Stomach (tissue), 9 donors: ENCODE results near the gene ATP6V1G2. TPM values are rescaled to one million over a fixed set of nuclear protein-coding genes. Genes with fewer than 3 reads are reported as not detected.
A peak's percentile ranks its signal among the peaks of the same experiment; 100 is the strongest.

Source experiments
- DNase-seq, 2 donors: peaks; one replicate each; pipeline versions ENCODE4 v3.0.0 to v3.0.0-alpha.2; 2013 to 2019
- H3K27ac ChIP-seq, 5 donors: fragments of 200-600 bp in 4 of 5; sonication (generic) in 4 of 5; one replicate each; pipeline ENCODE4 v1.5.1; 2013 to 2019; ENCODE audit warnings: mild to moderate bottlenecking in 1 of 5, moderate library complexity in 1 of 5
- H3K27me3 ChIP-seq, 3 donors: fragments of 200-600 bp; sonication (generic); one replicate each; pipeline ENCODE4 v1.5.1; 2017 to 2019; ENCODE audit warnings: mixed run types in 1 of 3
- H3K36me3 ChIP-seq, 4 donors: fragments of 200-600 bp; sonication (generic); 1 replicate in 3 of 4; 2 replicates in 1 of 4; pipeline ENCODE4 v1.5.1; 2016 to 2019
- H3K4me1 ChIP-seq, 4 donors: fragments of 200-600 bp; sonication (generic); one replicate each; pipeline ENCODE4 v1.5.1; 2016 to 2019
- H3K4me3 ChIP-seq, 4 donors: fragments of 200-600 bp; sonication (generic) in 3 of 4; one replicate each; pipeline ENCODE4 v1.5.1; 2016 to 2019; ENCODE audit warnings: mild to moderate bottlenecking in 1 of 4
- H3K9me3 ChIP-seq, 4 donors: fragments of 200-600 bp; sonication (generic); one replicate each; pipeline ENCODE4 v1.5.1; 2016 to 2019
- CTCF ChIP-seq, 7 experiments: fragments of 450-650 bp in 4 of 7; fragments of 200-600 bp in 3 of 7; sonication (generic) in 3 of 7; IDR thresholded peaks; one replicate each; pipeline ENCODE4 v1.5.1; 2016 to 2019; ENCODE audit warnings: antibody characterized with exemption in 7 of 7, control low read depth in 2 of 7, mild to moderate bottlenecking in 1 of 7
- EP300 ChIP-seq: sonication (generic); formaldehyde crosslinking; IDR thresholded peaks from one replicate; pipeline ENCODE4 v1.6.1; 2017; ENCODE audit warnings: antibody characterized with exemption
- POLR2A ChIP-seq, 4 donors: fragments of 450-650 bp; IDR thresholded peaks; one replicate each; pipeline ENCODE4 v1.6.1; 2016; ENCODE audit warnings: antibody characterized with exemption in 4 of 4, control low read depth in 2 of 4, mild to moderate bottlenecking in 1 of 4, moderate library complexity in 1 of 4
- POLR2AphosphoS5 ChIP-seq, 3 donors: sonication (generic); formaldehyde crosslinking; IDR thresholded peaks; one replicate each; pipeline ENCODE4 v1.6.1; 2016; ENCODE audit warnings: antibody characterized with exemption in 3 of 3
- WGBS, 5 donors: extraction: QIAGEN DNeasy Blood & Tissue Kit in 3 of 5; methylation state at CpG; one replicate each; pipeline versions ENCODE4 v1.1.5 to v1.1.7; 2013 to 2018; 5-methylcytosine and 5-hydroxymethylcytosine counted together
- intact Hi-C: fragments of 100-400 bp; cut with DNase I; formaldehyde crosslinking; loops from one replicate; pipeline ENCODE4 v1.15.1; 2023; ENCODE audit warnings: low total_unique reads
- polyA plus RNA-seq, 3 donors: library from polyadenylated mRNA; stranded (reverse); fragments of 200-250 nt; gene quantifications; one replicate each; pipeline ENCODE4 v1.2.3, GENCODE V29; 2013
- total RNA-seq, 5 donors: library from RNA; depleted of rRNA; stranded (reverse); fragments of >200 nt; gene quantifications; one replicate each; pipeline versions ENCODE4 v1.1.0 to v1.2.3, GENCODE V29; 2014 to 2016
- donor health status: healthy with polysubstance abuse.
- donor health status: Bipolar disorder and iron deficiency.
- donor health status: healthy.

The ATP6V1G2 gene
- total and polyA plus RNA-seq, 8 donors, result 0.87 to 4.6 (median 1.8) TPM; not detected in 2

DNA sequence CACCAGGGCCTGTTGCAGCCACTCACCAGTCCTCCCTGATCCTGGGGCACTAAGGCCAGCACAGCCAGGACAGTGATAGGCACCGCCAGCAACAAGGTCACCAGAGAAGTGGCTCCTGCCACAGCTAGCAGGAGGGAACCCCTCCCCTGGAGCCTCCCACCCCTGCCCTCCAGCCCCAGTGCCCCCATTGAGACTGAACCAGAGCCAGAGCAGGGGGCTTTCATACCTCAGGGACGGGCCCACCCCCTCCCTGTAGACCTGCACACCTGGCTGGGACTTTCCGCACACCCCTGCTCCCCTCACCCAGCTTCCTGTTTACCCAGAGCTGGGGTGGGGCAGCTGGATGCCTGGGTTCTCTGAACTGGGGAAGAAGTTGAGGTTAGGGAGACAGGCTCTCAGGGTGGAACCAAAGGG is 35.8 kb upstream of the ATP6V1G2 start, which contains the start of gene LTB:
LTB (minus strand) TSS at position 195 of the 414 bp plus-strand sequence; CDS start at position 188, 7 bp downstream.
- peak within 1 kb of the TSS; percentile 60 to 89 (median 86) for H3K27ac ChIP-seq
- no peaks in the 10 kb centered on the region for H3K36me3 ChIP-seq
- peaks cover 9 to 60% (median 23%) of the 10 kb centered on the region in 4 donors for H3K4me1 ChIP-seq
- no peaks in the 10 kb centered on the region for H3K9me3 ChIP-seq
- H3K4me3 ChIP-seq, result peak within 1 kb of the TSS; percentile 65 to 76 (median 72)
- DNase-seq, result peak in 1 of 2 donors; percentile 48
- 49 to 70% (median 66%) methylated on average over 3 of the region's 3 CpGs; no CpG with 5 or more reads in 1 of the 5 donors for WGBS, 5 donors
- intact Hi-C loops, result no loop called here
- TF ChIP-seq POLR2AphosphoS5 (IDR thresholded peaks at IDR 0.05) (no peak), EP300 (no peak), CTCF (IDR thresholded peaks at IDR 0.05) (no peak), POLR2A (IDR thresholded peaks at IDR 0.05) (no peak)
- H3K27me3 ChIP-seq, result peaks cover 0 to 7% (median 0%) of the 10 kb centered on the region in 3 donors

DNA sequence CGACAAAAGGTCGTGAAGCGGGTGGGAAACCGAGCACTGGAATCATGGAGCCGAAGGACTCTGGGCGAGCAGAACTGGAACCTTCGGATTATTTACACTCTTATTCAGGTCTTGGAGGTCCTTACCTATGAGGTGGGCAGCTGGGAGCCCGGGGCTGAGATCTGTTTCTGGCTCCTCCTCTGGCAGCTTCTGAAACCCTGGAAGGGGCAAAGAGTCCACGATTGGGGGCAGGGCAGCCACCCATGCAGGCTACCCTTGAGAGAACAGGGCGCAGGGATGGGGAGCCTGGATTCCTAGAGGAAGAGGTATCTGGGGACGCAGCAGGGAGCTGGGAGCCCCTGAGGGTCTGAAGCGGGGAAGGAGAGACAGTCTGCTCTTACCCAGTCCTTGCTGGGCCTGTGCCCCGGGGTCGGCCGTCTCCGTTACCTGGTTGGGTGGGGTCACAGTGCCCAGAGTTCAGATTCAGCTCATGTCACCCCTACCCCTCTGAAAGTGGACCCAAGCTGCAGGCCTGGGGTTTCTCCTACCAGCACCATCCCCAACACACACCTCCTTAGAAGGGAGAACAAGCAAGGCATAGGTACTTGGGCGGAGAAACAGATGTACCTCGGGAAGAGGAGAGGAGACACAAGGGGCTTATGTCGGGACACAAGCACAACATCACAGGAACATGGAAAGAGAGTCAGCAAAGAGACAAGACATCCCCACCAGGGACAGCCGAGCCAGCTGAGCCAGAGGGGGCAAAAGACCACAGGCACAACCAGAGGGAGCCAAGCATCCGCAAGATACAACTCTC is 35.2 kb upstream of the ATP6V1G2 start:
- DNase-seq, result peak in 1 of 2 donors; percentile 38
- Histone ChIP-seq H3K4me1 (peaks cover 9 to 58% (median 23%) of the 10 kb centered on the region in 4 donors), H3K27ac (peak overlapping the region; percentile 60 to 89 (median 86)), H3K27me3 (peaks cover 0 to 1% (median 0%) of the 10 kb centered on the region in 3 donors), H3K36me3 (no peaks in the 10 kb centered on the region), H3K4me3 (peak overlapping the region; percentile 65 to 76 (median 72)), H3K9me3 (no peaks in the 10 kb centered on the region)
- intact Hi-C loops, result no loop called here
- 21 to 28% (median 24%) methylated on average over 19 to 21 of the region's 21 CpGs for WGBS, 5 donors
- TF ChIP-seq EP300 (no peak), POLR2AphosphoS5 (IDR thresholded peaks at IDR 0.05) (no peak), CTCF (IDR thresholded peaks at IDR 0.05) (no peak), POLR2A (IDR thresholded peaks at IDR 0.05) (no peak)

GRCh38 chr6:31580807-31581433 is 34.5 kb upstream of the ATP6V1G2 start:
- H3K4me1 ChIP-seq, result peaks cover 9 to 54% (median 21%) of the 10 kb centered on the region in 4 donors
- peak in 6 of 7 experiments; percentile 53 to 99 (median 92) for TF ChIP-seq CTCF (IDR thresholded peaks at IDR 0.05)
- TF ChIP-seq POLR2A (IDR thresholded peaks at IDR 0.05), result no peak
- peak; percentile 42 to 48 (median 45) for TF ChIP-seq POLR2AphosphoS5 (IDR thresholded peaks at IDR 0.05)
- no peak for TF ChIP-seq EP300
- intact Hi-C loops, result no loop called here

DNA sequence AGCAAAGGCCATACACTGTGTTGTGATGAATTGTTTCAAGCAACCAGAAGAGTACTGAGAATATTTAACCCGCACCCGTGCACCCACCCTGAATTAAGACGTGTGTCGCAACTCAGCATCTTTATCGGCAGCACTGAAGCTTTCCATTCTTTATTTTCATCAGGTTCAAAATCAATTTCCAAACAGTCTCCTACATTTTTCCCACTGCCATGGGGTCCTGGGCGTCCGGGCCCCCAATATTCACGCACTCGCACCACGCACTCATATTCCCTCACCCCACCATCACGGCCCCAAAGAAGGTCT is 34.0 kb upstream of the ATP6V1G2 start:
- WGBS, 5 donors, result 35 to 45% (median 42%) methylated on average over 11 of the region's 11 CpGs
- no peaks in the 10 kb centered on the region for H3K36me3 ChIP-seq
- H3K27me3 ChIP-seq, result no peaks in the 10 kb centered on the region
- peak overlapping the region; percentile 65 to 76 (median 72) for H3K4me3 ChIP-seq
- DNase-seq, result no peak
- peak overlapping the region; percentile 25 to 89 (median 86) for H3K27ac ChIP-seq
- intact Hi-C loops, result no loop called here
- no peak for TF ChIP-seq POLR2A (IDR thresholded peaks at IDR 0.05)
- TF ChIP-seq EP300, result no peak
- TF ChIP-seq POLR2AphosphoS5 (IDR thresholded peaks at IDR 0.05), result no peak
- TF ChIP-seq CTCF (IDR thresholded peaks at IDR 0.05), result no peak
- H3K4me1 ChIP-seq, result peaks cover 9 to 50% (median 19%) of the 10 kb centered on the region in 4 donors
- no peaks in the 10 kb centered on the region for H3K9me3 ChIP-seq

More at GRCh38 chr6:31580807-31581433, 34.5 kb upstream of the ATP6V1G2 start:
- Histone ChIP-seq H3K36me3 (no peaks in the 10 kb centered on the region), H3K9me3 (no peaks in the 10 kb centered on the region), H3K27me3 (no peaks in the 10 kb centered on the region), H3K4me3 (peak overlapping the region; percentile 65 to 76 (median 72)), H3K27ac (peak overlapping the region; percentile 60 to 89 (median 86))
- peak; percentile 89 to 95 for DNase-seq
- WGBS, 5 donors, result 0 to 2% (median 1%) methylated on average over 42 to 62 of the region's 62 CpGs
